Caki2 (cell line): ENCODE measurements around the gene POLDIP2. TPM values are rescaled to one million over a fixed set of nuclear protein-coding genes. Genes with fewer than 3 reads are reported as not detected.

Experiments used
- DNase-seq: peaks from one replicate; pipeline ENCODE4 v3.0.0-alpha.2; 2015; ENCODE audit warnings: low read depth
- in situ Hi-C: cut with HindIII; loops from 2 replicates; pipeline ENCODE4 v1.10.0; 2016; ENCODE audit warnings: low sequenced_read_pairs, low pct_unique_long_range_greater_than_20kb, mixed read lengths
- total RNA-seq: library from RNA; depleted of rRNA; stranded (reverse); fragments of >200 nt; shearing (Covaris generic); gene quantifications from 2 replicates; pipeline ENCODE4 v1.2.3, GENCODE V29; 2014; ENCODE audit warnings: low replicate concordance; rRNA removed

Gene POLDIP2, protein sequence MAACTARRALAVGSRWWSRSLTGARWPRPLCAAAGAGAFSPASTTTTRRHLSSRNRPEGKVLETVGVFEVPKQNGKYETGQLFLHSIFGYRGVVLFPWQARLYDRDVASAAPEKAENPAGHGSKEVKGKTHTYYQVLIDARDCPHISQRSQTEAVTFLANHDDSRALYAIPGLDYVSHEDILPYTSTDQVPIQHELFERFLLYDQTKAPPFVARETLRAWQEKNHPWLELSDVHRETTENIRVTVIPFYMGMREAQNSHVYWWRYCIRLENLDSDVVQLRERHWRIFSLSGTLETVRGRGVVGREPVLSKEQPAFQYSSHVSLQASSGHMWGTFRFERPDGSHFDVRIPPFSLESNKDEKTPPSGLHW
- total RNA-seq = 138 and 185 TPM in 2 replicates

DNA sequence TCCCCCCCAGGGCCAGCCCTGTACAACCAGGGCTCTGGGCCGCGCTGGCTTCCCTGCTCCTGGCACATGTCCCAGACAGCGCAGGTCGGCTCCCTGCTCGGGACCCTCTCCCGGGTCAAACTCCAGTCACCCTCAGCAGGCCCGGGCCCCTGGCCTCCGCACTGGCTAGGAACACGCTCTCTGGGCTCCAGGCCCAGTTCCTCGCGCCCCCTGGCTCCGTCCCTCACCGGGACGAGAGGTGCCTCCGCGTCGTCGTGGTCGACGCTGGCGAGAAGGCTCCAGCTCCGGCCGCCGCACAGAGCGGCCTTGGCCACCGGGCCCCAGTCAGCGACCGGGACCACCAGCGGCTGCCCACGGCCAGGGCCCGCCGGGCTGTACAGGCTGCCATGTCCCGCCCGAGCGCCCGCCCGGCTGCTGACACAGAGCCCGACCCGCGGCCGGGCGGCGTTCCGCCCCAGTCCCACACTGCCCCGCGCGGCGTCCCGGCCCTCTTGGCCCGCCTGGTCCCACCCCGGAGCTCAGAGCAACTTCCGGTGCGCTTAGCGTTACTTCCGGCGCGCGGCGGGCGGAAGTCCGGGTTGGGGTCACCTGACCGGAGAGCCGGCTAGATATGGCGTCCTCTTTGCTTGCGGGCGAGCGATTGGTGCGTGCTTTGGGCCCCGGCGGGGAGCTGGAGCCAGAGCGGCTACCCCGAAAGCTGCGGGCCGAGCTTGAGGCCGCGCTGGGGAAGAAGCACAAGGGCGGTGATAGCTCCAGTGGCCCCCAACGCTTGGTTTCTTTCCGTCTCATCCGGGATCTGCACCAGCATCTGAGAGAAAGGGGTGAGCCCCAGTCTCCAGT lies at the start of gene POLDIP2:
TSS of gene POLDIP2 (minus strand) at position 467 of the 840 bp plus-strand sequence. CDS start at position 388, 79 bp downstream.
- in situ Hi-C loops = no loop called here
- DNase-seq = peak; percentile 89

DNA sequence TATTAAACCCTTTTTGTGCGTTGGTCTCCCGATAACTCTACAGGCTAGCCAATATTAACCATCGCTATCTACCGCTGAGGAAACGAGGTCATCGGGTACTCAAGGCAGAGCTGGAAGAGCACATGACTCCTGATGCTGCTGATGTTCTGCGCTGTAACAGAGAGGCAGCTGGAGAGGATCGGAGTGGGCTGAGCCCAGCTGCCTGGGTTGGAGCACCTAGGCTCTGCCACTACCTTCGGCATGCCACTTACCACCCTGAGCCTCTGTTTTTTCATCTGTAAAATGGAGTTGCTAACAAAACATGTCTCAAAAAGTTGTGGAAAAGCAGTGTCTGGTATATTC lies 49.1 kb upstream of the POLDIP2 start:
- no peak for DNase-seq
- in situ Hi-C loops = no loop called here

DNA sequence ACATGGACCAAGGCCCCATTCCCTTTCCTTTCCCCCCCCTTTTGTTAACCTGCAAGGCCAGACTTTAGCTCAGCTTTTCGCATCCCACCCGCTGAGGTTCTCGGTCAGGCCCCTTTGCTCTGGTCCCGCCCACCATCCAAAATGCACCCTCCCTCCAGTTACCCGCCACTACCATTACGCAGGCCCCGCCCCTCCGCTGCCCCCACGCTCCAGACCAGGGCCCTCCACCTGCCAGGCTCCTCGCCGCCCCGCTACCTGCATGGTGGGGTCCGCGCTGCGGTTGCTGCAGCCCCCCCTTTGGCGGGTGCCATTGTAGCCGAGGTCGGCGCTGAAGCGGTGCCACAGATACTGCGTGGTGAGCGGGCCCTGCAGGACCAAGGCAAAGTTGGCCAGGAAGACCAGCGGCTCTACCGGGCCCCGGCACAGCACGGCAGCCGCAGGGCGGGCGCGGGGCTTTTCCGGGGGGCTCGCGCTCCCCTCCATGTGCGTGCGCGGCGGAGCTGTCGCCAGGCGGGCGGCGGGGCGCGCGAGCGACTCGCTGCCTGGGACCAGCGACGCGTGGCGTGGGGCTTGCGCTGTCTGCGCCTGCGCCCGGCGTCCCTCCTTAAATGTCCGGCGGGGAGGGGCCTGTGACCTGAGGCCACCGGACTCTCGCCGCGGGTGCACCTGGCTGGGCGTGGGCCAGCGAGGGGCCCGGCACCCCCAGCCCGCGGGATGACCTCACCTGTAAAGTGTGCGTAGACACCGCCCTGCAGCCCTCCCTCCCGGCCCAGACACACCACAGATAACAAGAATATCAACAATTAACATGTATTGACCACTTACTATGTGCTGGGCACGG lies 48.5 kb upstream of the POLDIP2 start, which contains the start of gene SLC46A1:
TSS of gene SLC46A1 (minus strand) at position 581 of the 841 bp plus-strand sequence. CDS start at position 483, 98 bp downstream.
- in situ Hi-C loops = no loop called here
- DNase-seq = peak; percentile 42

DNA sequence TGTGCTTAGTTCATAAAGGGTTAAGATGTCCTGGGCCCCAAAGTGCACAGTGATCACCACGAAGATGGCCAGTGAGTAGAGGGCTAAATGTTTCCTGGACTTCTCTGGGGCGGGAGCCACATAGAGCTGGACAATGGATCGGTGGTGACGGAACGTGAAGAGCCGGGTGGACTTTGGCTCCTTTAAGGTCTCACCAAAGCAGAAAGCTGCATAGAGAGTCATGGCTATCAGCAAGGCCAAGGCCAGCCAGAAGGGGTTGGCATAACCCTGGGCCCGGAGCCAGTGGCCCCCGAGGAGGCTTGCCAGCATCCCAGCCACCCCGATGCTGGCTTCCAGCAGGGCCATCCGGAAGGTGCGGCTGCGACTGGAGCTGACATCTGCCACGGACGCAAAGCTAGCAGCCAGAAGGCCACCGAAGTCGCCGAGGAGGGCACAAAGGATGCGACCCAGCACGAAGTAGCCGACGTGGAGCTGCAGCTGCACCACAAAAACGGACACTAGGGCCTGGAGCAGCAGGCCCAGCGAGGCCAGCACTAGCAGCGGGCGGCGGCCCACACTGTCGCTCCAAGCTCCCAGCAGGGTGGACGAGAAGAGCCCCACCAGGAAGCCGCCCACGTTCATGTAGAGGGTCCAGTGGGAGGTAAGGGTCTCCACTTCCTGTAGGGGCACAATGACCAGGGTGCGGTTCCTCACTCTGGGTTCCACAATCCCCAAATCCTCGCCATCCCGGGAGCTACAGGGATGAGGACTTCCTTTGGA lies 47.7 kb upstream of the POLDIP2 start:
- in situ Hi-C loops = no loop called here
- DNase-seq = no peak

DNA sequence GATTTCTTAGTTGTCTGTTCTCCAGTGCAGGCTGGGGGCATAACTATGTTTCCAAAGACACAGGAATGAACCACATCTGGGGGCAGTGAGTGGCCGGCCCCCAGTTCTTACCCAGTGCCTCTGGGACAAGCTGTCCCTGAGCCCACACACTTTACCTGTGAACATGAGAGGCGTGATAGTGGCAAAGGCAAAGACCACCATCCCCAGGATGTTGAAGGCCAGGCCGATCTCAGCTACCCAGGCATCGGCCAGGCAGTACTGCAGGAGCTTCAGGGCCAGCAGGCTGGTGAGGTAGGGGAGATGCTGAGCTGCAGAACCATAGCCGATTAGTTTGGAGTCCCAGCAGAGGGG lies 47.1 kb upstream of the POLDIP2 start:
- in situ Hi-C loops = no loop called here
- DNase-seq = no peak

DNA sequence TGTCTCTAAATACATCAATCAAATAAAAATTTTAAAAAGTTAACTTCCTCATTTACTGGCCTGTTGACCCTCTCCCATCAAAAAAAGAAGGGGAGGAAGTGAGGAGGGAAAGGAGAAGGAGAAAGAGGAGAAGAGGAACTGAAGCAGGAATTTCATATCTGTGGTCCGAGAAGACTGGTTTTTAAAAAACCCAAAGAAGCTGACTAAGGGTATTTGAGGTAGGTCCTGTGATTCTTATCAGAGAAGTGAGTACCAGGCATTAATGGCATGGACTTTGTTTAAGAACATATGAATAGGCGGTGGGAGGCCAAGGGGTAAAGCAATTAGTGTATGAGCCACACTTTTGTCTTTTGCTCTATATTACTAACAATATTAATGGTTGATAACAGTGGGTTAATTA lies 46.7 kb upstream of the POLDIP2 start:
- no peak for DNase-seq
- in situ Hi-C loops = no loop called here

DNA sequence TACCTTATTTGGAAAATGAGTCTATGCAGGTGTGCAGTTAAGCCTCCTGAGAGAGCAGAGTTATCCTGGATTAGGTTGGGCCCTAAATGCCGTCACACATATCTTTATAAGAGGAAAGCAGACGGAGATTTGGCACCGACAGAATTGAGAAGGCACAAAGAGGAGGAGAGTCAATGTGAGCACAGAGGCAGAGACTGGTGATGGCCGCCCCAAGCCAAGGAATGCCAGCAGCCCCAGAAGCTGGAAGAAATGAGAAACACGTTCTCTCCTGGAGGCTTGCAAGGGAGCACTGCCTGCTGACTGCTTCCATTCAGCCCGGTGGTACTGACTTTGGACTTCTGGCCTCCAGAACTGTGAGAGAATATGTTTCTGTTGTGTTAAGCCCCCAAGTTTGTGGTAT lies 45.5 kb upstream of the POLDIP2 start:
- no peak for DNase-seq
- in situ Hi-C loops = no loop called here

DNA sequence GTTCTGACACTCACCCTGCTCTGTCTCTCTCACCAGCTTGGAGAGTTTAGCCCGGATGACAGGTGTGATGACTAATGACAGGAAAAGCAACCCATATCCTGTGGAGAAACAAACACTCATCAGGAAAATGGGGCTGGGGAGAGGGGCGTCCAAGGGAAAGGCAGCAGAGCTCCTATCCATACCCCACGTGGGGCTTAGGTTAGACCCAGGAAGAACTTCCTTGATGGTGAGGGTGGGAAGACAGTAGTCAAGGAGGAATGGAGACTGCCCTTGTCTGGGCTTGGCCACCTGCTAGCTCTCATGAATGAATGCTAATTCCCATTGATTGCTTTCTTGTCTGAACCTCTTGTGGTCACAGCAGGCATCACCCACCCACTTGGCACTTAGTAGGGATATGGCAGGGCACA lies 44.9 kb upstream of the POLDIP2 start:
- in situ Hi-C loops = no loop called here
- DNase-seq = no peak

DNA sequence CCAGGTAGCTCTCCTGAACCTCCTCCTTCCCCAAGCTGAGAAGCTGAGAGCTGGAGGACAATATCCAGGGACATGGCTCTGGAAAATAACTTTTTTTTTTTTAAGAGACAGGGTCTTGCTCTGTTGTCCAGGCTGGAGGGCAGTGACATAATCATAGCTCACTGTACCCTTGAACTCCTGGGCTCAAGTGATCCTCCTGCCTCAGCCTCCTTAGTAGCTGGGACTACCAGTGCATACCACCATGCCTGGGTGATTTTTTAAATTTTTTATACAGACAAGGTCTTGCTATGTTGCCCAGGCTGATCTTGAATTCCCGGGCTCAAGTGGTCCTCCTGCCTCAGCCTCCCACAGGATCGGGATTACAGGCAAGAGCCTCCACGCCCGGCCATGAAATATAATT lies 42.5 kb upstream of the POLDIP2 start:
- in situ Hi-C loops = no loop called here

DNA sequence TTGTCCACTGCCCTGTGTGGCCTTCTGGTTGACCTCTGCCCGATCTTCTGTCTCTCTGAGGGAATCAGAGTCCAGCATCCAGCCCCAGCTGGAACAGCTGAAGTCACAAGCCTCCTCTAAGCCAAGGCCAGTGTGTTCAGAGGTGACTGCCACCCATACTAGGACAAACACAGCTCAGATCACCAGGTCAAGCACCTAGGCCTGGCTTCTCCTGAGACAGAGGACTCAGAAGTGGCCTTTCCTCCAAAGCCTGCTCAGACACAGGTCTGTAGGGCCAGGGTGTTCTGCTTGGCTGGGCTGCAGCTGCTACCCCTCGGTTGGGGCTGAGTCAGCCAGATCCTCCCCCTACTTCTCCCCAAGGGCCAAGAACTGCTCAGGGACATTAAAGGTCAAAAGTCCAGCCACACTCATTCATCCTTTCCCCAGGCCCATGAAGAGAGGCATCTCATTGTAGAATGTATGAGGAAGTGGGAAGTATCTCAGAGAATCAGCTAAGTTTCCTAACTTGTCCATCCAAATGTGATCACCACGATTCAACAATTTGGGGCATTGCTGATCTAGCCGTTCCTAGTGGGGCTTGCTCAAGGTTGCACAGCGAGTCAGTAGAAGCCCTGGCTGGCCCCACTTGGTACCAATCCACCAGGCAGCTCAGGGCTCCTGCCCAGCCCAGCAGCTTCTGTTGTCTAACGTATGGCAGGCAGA lies 41.1 kb upstream of the POLDIP2 start:
- peak; percentile 76 for DNase-seq
- in situ Hi-C loops = no loop called here

More for the DNA sequence above, 42.5 kb upstream of the POLDIP2 start:
- no peak for DNase-seq

DNA sequence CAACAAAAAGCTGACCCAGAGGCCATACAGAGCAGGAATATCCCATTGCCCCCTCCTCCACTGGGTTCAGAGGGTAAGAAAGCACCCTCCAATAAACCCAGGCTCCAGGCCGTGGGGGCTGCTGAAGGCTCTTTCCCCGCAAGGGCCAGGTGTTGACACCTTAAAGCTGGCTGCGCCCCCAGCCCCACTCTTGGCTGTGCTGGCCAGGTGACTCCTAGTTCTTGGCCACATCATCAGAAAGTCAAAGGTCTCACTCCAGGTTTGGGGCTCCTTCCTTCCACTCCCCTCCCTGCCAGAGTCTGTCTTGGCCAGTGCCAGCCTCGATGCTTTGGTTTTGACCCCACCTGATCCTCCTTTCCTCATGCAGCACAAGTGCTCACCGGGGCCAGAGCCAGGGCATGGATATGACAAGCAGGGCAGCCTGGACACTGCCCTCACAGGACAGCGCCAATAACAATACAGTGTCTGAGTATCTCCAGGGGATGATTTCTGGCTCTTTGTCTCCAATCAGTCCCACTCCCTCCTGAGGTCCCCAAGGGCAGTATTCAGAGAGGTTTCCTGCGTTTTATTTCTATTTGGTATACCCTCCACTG lies 40.5 kb upstream of the POLDIP2 start:
- no peak for DNase-seq
- in situ Hi-C loops = no loop called here

DNA sequence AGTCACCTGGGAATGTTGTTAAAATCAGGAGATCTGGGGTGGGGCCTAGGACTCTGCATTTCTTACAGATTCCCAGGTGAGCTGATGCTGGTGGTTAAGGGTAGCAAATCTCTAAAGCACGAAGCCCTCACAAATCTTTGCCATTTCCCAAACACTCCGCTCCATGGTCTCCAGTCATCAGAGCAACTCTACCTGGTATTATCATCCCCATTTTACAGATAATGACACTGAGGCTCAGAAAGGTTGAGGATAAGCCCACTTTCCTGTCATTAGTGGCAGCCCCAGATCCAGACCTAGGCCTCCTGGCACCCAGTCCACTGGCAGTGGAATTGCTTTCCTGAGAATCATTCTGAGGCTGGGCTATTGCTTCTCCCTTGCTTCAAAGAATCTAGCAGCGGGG lies 39.9 kb upstream of the POLDIP2 start:
- DNase-seq = no peak
- in situ Hi-C loops = no loop called here

DNA sequence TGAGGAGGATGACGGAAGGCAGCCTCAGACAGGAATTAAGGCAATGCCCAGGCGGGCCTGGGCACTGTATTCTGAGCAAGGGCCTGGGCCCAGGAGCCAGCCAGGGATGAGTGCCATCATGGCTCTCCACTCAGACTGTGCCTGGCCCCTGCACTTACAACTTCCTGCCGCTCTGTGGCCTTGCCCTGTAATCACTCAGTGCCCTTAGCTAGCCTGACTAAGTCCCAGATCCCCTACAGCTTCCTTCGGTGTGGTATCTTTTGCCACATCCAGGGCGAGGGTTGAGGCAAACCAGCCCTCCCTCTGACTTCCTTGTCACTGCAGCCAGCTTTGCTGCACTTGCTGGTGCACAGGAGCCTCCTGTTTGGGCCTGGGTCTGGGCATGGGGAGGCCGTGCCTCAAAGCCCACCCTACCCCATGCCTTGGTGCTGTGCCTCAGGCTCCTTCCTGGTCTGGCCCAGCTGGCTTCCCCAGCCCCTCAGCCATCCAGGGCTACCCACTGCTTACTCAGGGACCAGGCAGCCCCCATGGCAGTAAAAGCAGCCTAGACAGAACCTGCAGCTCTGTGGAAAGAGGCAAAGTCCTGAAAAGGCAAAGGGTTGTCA lies 39.4 kb upstream of the POLDIP2 start:
- DNase-seq = no peak
- in situ Hi-C loops = no loop called here

DNA sequence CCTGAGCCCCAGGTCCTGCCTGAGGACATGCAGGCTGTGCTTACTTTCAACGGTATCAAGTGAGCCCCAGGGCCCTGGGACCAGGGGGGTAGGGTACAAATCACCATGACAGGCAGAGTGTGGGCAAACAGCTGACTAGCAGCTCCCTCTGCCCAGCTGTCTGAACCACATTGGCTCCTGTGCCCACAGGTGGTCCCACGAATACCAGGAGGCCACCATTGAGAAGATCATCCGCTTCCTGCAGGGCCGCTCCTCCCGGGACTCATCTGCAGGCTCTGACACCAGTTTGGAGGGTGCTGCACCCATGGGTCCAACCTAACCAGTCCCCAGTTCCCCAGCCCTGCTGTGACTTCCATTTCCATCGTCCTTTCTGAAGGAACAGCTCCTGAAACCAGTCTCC lies 38.6 kb upstream of the POLDIP2 start:
- DNase-seq = no peak
- in situ Hi-C loops = no loop called here

DNA sequence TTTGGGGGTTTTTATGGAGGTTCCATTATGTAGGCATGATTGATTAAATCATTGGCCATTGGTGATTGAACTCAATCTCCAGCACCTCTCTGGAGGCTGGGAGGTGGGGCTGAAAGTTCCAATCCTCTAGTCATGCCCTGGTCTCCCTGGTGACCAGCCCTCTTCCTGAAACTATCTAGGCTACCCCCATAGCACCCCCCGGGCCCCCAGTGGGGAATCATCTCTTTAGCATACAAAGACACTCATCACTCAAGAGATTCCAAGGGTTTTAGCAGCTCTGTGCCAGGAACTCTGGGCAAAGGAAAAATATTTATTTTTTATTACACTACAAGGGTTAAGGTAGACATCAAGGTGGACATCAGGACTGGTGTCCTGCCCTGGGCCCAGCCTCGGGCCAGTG lies 38.1 kb upstream of the POLDIP2 start:
- in situ Hi-C loops = no loop called here
- no peak for DNase-seq

DNA sequence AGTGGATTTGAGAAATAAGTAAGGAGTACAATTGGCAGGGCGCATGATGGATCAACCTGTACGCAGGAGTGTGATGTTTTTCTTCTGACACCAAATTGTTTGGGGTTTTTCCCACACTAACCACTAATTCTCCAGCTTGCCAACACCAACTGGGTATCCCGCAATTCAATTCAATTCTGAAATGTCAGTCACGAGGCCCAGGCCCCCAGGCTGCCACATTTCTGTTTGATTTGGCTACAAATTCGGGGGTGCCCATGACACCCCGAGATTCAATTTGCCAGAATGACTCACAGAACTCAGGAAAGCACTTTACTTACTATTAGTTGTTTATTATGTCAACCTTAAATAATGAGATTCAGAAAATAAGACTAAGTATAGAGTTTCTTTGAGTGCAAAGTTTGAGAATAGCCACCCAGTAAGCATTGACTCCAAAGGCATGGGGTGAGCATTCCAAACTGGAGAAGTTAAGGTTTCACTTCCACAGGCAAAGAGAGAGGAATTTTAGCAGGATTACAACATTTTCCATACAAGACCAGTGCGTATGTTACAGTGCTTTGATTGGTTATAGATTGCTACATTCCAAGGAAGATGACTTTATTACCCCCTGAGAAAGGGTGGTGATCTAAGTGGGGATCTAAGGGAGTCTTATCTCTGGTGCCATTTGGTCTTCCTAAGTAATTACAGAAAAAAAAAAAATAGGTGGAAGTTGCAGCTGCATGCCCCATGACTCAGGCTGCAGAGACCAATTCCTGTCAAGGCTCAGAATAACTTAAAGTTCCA lies 37.2 kb upstream of the POLDIP2 start:
- DNase-seq = no peak
- in situ Hi-C loops = no loop called here
